Thyroid gland (tissue), 4 donors: Measurements from ENCODE around the gene HAO1.

Experiments
- CTCF ChIP-seq, 6 experiments: fragments of 200-600 bp in 3 of 6; fragments of 450-650 bp in 3 of 6; sonication (generic) in 3 of 6; IDR thresholded peaks; one replicate each; pipeline ENCODE4 v1.5.1; 2016 to 2019; ENCODE audit warnings: antibody characterized with exemption in 6 of 6, mild to moderate bottlenecking in 2 of 6, inconsistent platforms in 1 of 6, moderate library complexity in 1 of 6
- POLR2A ChIP-seq, 2 donors: fragments of 450-650 bp; IDR thresholded peaks; one replicate each; pipeline ENCODE4 v1.6.1; 2017; ENCODE audit warnings: antibody characterized with exemption in 2 of 2, mild to moderate bottlenecking in 2 of 2, moderate library complexity in 1 of 2

GRCh38 chr20:7981374-7981773, 41.1 kb upstream of the HAO1 start:
- no peak for TF ChIP-seq CTCF (IDR thresholded peaks at IDR 0.05)
- TF ChIP-seq POLR2A (IDR thresholded peaks at IDR 0.05) = no peak
